ENCODE results near the gene NUAK1.

The NUAK1 gene

GRCh38 chr12:106130474-106131113 lies 8.2 kb downstream of the NUAK1 start:
- DNase-seq (ENCODE audit: low read depth), result no peak

GRCh38 chr12:106128585-106129328 lies 10.0 kb downstream of the NUAK1 start:
- DNase-seq (ENCODE audit: low read depth), result no peak

- DNase-seq (ENCODE audit: low read depth), result no peak
These were observed 11.2 kb downstream of the NUAK1 start for GRCh38 chr12:106127338-106128126.

DNA sequence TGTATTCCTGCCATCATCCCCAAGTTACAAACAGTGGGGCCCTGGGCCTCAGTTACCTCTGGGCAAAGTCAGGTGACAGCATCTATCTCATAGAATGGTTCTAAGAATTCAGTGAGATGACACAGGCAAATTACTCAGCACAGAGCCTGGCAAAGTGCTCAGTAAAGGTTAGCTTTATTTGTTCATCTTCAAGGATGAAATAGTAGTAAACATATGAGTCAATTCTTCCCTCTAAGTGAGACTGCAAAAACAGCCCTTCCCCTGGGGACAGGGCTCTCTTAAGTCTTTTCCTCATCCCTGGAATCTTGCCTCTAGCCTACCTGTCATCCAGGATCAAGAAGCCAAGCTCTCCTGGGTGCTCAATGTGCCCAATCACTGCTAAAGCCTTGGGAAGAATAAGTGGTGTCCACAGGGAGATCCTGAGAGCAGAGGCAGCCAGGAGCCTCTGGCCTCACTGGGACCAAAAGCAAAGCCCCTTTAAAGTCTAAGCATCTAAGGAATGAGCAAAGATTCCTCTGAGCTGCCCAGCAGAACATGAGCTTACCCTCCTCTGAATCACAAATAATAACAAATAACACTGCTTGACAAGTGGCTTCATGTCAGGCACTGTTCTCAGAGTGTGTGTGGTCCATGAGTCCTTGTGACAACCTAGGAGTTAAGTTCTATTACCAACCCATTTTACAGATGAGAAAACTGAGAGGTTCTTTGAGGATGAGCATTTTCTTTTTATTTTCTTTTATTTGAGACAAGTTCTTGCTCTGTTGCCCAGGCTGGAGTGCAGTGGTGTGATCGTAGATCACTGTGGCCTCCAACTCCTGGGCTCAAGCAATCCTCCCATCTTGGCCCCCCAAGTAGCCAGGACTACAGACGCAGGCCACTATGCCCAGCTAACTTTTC lies 12.1 kb downstream of the NUAK1 start:
- DNase-seq (ENCODE audit: low read depth), result peak; percentile 48

DNA sequence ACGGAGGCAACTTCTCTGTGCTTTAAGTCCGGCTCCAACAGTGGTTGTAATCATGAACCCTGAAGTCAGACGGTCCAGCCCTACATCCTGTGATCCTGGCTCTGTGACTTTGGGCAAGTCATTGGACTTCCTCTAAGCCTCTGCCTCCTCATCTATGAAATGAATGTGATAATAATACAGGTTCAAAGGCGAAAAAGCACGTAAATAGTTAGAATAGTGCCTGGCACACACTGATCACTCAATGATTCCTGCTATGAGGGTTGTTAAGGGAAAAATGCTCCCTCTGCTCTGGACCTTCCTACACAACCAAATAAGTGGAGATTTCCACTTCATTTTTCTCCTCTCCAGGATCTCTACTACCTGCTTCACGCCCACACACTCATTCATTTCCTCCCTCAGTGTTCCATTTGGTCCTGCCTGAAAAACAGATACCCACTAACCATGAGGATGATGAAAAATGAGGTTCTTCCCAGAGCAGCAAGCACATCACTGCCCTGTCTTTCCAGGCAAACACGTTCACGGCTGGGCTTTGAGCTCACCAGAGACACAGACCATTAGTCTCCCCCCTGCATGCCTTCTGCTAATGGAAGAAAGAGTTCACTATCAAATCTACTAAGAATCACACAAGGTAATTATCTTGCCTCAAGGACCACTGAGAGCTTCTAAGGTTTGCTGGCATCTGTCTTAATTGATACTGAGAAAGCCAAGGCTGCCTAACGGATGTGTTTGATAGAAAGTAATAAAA lies 13.2 kb downstream of the NUAK1 start:
- no peak for DNase-seq (ENCODE audit: low read depth)

- DNase-seq (ENCODE audit: low read depth), result peak; percentile 37
These were observed 15.1 kb downstream of the NUAK1 start for GRCh38 chr12:106123551-106124081.

DNA sequence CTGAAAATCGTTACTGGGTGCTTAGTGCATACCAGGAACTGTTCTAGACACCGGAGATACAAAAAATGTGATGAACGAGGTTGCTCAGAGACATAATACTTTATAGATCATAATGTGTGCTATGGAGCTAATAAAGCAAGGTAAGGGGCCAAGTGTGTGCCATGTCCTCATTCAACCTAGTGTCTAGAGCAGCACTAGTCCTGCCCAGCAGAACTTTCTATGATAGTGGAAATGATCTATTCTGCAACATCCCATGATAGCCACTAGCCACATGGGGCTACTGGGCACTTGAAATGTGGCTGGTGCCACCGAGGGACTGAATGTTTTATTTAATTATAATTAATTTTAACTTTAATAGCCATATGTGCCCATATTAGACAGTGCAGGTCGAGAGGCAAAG lies 15.6 kb downstream of the NUAK1 start:
- DNase-seq (ENCODE audit: low read depth), result no peak

- no peak for DNase-seq (ENCODE audit: low read depth)
These were observed 16.8 kb downstream of the NUAK1 start for GRCh38 chr12:106122004-106122403.

DNA sequence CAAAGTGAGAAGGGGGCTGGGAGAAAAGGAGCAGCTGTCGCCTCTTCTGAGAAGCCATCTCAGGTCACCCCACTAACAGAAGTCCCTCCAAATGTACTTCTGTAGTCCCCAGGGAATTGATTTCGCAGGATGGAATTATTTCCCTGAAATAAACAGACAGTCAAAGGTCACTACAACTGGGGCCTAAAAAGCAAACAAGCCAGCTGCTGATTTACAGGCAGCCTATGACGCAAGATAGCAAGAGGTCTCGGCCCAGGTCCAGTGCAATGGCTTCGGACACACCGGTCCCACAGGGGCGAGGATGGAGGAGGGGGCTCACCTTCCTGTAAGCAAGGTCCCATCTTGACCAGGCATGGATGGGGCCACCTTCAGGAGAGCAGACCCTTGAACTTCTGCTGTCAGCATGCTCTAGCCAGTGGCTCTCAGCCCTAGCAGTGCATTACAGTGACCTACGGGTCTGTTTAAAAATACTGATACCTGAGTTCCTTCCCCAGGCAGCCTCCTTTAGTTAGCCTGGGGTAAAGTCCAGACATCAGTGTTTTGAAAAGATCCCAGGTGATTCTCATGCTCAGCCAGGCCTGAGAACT lies 18.1 kb downstream of the NUAK1 start:
- peak; percentile 45 for DNase-seq (ENCODE audit: low read depth)

DNA sequence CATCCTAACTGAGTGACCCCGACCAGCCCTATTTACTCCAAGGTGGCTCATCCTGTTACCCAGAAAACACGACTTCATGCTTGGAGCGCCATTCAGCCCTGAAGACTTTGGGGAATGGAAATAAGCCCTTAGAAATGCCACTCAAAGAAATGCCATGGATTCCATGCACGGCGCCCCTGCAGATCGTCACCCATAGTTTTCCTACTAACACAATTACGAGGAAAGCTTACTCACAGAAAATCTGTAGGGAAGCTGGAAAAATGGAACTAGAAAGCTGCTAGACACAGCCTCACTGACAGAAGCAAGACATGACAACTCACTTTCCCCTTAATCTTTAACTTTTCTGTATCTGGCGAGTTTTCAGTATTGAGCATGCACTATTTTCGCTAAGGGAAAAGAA lies 19.5 kb downstream of the NUAK1 start:
- no peak for DNase-seq (ENCODE audit: low read depth)

- DNase-seq (ENCODE audit: low read depth), result peak; percentile 69
These were observed 20.2 kb downstream of the NUAK1 start for GRCh38 chr12:106118381-106119130.

DNA sequence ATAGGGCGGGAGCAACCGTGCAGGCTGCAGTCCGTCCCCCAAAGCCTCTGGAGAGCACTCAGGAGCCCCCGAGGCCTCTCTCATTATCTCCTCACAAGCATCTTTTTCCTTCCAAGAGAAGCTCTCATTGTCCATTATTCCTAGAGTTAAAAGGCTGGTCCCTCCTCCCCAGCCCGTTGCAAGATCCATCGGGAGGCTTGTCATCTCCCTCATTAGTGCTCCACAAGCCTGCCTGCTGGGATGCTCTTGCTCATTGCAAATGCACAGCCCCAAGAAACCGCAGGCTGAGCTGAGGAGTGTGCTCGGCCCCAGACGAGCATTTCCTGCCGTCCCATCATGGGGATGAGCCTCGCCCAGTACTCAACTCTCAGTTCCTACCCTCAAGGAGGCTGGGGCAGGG lies 23.3 kb downstream of the NUAK1 start:
- no peak for DNase-seq (ENCODE audit: low read depth)

GRCh38 chr12:106114447-106115068 lies 24.2 kb downstream of the NUAK1 start:
- no peak for DNase-seq (ENCODE audit: low read depth)

GRCh38 chr12:106113824-106114446 lies 24.8 kb downstream of the NUAK1 start:
- DNase-seq (ENCODE audit: low read depth), result peak; percentile 35

- DNase-seq (ENCODE audit: low read depth), result no peak
These were observed 25.3 kb downstream of the NUAK1 start for GRCh38 chr12:106113446-106113823.

DNA sequence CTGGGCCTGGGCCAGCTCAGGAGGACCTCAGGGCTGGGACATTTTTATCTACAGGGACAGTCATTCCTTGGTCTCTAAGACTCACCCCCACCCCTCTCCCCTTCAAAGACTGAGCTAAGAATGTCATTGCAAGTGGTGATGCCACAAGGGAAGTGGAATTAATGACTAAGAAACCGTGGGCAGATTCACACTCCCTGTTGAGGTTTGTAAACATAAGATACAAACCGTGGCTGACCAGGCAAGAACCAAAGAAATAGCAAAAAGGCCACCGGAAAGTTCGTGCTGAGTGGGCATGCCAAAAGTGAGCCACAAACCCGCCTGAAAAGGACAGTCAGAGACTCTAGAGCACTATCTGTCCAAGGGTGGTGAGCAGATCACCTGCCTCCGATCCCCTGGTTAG lies 25.7 kb downstream of the NUAK1 start:
- DNase-seq (ENCODE audit: low read depth), result no peak

GRCh38 chr12:106112145-106112821 lies 26.5 kb downstream of the NUAK1 start:
- no peak for DNase-seq (ENCODE audit: low read depth)

- no peak for DNase-seq (ENCODE audit: low read depth)
These were observed 28.0 kb downstream of the NUAK1 start for GRCh38 chr12:106110626-106111300.

Data from fibroblast of gingiva (primary cell).